GM19239 (cell line): ENCODE data around the gene PKNOX2.

ENCODE experiments used
- DNase-seq: peaks from one replicate; pipeline ENCODE4 v3.0.0; 2011; ENCODE audit warnings: low spot score; ENCODE audit not compliant: insufficient read length
- FAIRE-seq: peaks from 2 replicates; lab custom pipeline; 2011; peaks lifted over from hg19 to GRCh38; lab: Jason Lieb, UNC

The PKNOX2 gene

DNA sequence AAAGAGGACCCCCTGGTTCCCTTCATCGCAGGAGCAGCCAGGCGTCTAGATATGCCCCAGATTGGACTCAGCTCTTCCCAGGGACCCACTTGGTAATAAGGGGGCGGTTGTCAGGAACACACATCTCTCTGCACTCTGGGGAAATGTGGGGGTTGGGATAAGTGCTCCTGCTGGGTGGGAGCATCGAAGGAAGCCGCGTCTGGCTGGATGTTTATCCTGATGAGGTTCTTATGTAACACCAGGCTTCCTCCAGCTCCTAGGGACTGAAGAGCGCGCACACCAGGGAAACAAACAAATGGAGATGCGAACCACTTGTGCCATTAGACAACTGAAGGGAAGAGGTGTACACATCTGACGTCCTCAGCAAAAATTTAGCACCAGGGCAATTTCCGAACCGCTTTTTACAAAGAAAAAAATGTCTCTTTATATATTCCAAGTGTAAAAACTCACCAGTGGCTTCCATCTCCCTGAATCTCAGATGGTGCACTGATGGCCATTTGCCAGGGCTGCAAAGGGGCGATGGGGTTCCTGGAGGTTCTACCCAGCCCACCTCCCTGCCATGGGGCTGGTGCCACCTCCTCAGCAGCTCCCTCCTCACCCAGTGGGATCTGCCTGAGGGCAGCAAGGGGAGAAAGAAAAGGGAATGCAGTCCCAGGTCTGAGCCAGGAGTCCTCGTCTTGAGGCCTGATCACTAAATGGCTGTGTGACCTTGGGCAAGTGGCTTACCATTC, 89.4 kb downstream of the PKNOX2 start:
- DNase-seq (no peak), FAIRE-seq (no peak)

DNA sequence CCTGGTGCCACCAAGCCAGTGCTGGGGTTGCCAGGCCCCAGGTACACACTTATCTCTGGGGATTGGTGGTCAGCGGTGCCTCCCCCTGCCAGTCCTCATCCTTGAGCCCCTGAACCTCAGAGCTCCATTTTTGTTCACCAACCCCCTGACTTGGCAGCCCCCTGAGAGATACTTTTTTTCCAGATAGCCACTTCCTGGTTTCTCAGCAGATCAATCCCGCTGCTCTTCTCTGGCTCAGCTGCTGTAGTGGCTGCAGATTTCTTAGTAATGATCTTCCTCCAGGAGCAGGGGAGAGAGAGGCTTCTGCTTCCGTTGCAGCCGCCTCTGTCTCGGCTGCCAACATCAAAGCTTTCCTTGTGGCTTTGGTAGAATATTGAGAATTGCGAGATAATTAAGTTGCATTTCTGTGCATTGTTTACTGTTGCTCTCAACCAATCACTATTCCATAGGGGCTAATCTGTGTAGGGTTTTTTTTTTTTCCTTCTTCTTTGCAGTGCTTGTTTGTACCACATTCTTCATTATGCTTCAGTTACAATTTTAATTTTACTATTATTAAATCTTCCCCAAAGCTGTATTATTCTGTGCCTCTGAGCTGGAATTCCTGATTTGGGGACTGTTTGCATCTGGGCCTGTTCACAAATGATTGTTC, 92.1 kb downstream of the PKNOX2 start:
- DNase-seq: no peak
- no peak for FAIRE-seq

DNA sequence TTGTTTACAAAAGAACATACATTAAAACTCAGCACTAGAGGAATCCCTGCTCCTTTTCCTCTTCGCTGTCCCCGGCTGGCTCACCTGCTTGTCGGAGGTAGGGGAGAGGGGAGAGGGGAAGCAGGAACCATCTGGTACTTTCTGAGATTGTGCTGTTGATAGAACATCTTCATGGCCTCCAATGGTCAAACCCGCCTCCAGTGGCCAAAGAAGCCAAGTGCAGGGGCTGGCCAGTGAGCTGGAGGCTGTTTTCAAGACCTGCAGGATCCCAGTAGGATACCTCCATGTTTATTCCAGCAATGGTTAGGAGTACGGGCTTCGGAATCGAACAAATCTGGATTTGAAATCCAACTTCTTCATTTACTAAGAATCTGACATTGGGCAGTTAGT, 92.6 kb downstream of the PKNOX2 start:
- no peak for DNase-seq

DNA sequence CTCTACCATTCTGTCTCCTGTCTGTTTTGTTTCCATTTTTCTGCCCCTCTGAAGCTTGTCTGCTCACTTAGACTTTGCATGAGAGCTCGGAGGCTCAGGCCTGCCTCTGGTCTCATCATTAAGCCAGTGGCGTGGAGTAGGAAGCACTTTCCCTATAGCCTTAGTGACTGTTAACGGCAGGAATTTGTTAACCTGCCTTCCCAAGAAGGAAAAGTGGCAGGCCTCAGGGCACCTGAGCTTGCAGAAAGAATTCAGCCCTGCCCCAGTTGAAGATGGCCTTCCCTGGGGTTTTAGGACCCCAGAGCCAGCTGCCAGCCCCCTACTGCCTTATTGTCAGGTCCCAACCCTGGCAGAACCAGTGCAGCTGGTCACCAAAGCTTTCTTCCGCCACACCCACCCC, 93.2 kb downstream of the PKNOX2 start:
- FAIRE-seq: no peak
- no peak for DNase-seq

More for the DNA sequence above, 92.6 kb downstream of the PKNOX2 start:
- FAIRE-seq: no peak

DNA sequence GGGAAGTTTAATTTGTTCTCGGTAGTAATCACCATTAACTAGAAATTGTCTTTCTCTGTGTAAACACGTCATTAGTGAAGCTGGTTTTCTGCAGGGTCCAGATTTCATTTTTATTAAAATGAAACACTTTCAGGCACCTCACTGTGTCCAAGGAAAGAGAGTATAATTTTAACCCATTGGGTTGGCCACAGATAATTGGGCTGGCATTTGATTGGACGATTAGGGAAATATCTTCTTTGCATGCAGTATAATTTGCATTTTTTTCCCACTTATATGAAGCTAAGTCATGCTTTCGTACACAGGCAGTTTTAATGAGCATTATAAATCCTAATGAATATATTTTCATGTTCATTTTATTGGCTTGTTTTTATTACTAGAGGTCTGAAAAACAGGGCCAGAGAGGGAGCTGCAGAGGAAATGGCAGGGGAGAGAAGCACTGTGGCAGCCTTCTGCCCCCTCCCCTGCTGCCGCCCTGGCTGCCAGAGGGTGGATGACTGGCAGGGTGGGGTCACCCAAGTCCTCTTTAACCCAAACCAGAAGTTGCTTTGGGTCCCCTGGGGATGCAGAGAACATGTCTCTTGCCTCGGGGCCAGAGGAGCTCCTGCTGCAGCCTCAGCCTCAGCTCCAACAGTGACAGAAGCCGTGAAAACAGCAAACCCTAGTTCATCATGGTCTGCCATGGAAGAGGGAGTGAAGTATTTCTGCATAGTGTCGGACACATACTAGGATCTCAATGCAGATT, 93.9 kb downstream of the PKNOX2 start:
- FAIRE-seq (no peak), DNase-seq (no peak)

DNA sequence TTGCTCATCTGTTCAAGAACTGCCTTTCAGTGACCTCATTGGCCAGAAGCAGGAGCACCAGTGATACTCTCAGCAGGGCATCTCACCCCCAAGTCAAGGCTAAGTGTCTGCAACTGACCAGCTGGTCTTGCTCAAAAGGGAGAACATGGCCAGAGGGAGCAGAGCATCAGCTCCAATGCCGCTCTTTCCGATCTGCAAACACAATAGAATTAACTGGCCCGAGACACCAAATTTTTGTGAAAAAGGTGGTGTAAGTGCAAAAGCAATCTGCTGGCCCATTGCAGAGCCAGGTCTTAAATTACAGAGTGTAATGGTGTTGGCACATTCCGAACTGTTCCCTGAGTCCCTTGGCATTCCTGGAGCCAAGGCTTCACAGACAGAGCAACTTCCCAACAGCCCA, 97.0 kb downstream of the PKNOX2 start:
- FAIRE-seq (no peak), DNase-seq (no peak)

DNA sequence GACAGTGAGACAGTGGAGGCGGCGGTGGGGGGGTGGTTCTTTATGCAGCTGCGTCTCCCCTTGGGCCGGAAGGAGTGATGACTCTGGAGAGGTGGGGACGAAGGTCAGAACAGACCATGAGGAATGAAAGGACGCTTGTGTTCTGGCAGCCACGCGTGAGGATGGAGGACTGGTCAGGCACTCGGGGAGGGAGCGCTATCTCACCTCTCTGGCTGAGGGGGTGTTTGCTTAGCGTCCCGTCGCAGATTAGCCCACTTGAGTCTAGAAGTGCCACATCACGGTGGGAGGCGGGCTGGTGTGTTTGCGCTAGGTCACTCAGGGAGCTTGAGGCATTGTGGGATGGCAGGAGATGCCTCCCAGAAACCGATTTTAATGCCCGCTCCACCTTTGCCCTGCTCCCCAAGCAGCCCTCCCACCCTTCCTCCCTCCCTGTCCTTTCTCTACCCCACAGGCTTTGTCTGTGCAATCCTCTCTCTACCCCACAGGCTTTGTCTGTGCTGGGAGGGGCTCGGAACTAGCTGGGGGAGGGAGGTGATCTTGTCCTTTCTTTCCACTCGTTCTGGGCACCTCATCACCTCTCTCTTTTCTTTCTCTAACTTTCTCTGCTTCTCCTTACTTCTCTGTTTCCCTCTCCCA, 97.8 kb downstream of the PKNOX2 start:
- DNase-seq (no peak), FAIRE-seq (no peak)

DNA sequence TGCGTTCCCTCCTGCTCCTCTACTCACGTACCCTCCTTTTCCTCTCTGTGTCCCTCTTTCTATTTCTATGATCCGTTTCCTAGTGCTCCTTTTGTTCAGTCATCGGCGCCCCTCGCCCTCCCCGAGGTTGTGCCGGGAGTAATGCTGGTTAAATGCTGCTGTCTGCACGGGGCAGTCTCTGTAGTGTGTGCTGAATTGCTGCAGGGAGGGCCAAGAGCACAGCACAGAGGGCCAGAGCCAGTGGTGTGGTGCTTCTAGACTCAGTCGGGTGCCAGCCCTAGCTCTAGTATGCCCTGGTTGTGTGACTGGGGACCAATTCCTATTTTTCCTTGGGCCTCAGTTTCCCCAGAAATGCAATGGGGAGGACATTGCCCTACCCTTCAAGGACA, 98.3 kb downstream of the PKNOX2 start:
- FAIRE-seq: no peak
- DNase-seq: no peak

DNA sequence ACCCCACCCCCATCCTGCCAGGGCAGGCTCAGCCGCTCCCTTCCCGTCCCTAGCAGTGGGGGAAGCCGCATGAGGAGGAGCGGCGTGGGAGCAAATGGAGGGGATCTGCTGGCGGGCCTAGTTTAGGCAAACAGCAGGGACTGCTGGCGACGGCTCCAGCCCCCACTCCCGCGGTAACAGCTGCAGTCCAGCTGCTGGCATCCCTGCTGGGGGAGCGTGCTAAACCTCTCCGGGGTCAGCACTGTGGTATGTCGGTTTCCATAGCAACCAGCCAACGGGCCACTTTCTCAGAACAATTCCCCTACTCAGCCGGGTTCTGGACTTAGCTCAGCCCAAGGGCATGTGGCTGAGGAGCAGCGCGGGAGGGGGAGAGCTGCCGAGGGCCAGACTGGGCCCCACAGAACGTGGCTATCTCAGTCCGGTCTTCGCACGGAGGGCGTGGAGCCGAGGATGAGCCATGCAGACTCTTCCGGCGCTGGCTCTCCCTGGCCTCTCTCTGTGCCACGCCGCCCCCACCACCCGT, 98.8 kb downstream of the PKNOX2 start:
- DNase-seq (no peak), FAIRE-seq (no peak)

DNA sequence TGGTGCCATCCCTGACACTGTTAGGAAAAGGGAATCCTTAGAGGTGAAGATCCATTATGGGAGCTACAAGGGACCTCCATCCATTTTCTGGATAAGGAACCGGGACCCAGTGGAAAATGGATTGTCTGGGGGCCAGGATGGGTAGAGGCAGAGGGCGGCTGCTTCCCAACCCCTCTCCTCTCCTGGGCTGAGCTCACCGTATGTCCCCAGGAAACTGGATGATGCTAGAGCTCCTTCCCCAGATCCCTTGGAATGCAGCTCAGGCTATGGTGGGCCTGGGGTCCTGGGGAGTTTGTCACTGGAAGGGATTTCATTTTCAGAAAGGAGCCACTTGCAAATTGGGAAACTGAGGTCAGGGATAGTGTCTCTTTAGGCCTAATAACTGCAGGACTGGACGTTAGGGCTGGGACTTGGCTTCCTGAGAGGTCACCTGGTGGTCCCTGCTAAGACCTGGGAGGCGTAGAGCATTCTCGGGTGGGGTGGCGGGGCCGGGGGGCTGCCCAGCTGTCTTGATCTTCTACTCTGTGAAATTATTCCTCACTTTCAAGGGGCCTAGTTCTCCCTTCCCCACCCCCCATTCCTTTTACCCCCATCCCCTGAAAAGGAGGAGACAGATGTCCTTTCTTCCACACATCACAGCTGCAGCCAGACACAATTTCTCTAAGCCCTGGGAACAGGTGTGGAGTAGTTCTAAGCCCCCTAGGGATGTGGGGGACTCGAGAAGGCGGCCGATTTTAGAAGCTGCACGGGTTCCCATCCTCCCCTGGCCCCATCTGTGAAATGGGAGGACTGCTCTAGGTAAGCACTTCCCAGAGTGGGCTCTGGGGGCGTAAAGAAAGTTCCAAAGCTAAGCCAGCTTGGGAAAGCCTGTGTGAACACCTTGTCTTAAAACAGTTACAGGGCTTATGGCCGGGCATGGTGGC, 99.8 kb downstream of the PKNOX2 start:
- FAIRE-seq: no peak

DNA sequence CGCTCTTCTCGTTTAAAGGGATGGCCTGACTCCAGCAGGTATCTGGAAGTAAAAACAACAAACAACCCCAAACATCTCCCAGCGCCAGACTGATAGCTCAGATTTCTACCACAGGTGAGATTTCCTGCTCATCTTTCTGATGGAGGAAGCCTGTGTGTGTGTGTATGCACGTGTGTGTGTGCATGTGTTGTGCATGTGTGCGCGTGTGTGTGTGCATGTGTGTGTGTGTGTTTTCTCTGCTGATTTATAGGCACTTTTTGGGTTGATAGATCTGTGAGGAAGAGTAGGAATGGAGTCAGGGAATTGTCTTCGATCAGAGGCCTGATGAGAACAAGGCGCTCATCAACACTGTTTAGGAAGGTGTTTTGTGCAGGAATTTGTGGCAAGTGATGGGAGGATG, 103.0 kb downstream of the PKNOX2 start:
- FAIRE-seq (no peak), DNase-seq (no peak)

More for the DNA sequence above, 99.8 kb downstream of the PKNOX2 start:
- DNase-seq: no peak

DNA sequence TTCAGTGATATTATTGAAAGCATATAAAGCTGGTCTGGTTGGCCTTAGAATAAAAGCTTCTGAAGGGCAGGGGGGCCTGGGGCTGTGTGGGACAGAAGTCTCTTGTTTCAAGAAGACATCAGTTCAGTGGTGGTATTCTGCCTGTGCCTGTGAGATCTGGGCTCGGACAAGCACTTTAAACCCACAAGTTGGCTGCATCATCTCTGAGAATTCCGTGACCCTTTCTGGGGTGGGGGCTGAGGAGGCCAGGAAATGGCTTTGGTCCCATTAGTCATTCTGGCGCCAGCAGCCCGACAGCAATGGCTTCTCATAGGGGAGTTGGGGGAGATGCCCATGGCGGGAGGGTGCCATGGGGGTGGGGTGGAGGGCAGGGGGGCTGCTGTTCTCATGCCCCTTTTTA, 104.1 kb downstream of the PKNOX2 start:
- no peak for DNase-seq

DNA sequence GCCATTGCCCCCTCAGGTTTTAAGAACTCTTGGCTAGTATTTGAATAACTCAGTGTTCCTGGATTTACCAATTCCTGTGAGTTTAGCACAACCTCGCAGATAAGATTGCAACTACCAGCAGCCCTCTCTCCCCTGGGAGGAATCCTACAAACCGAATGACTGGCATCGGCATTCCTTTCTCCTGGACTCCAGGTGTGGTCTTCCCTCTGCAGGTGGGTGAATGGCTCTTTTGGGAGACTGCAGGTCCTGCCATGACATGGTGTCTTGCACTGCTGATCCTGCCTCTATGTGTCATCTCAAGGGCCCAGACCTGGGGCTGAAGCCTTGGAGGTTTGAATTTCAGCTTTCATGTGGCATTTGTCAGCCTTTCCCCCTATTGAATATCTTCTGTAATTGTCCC, 105.6 kb downstream of the PKNOX2 start:
- DNase-seq: no peak
- FAIRE-seq: no peak

More for the DNA sequence above, 104.1 kb downstream of the PKNOX2 start:
- no peak for FAIRE-seq

DNA sequence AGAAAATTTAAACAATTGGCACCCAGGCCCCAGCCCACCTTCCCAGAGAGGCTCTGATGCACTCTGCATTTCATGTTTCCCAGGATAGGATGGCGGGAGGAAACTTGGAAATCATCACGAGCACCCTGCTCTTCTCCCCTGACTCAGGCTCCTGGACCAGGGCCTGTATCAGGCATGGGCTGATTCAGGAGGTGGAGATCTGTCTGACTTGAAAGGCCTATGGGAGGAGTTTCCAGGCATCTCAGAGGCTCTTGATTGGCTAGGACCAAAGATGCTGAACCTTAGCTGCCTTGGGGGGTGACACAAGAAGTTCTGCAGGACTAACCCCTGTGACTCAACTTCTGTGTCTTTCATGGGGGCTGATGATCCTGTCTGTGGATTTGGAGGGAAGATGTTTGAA, 106.2 kb downstream of the PKNOX2 start:
- no peak for FAIRE-seq

DNA sequence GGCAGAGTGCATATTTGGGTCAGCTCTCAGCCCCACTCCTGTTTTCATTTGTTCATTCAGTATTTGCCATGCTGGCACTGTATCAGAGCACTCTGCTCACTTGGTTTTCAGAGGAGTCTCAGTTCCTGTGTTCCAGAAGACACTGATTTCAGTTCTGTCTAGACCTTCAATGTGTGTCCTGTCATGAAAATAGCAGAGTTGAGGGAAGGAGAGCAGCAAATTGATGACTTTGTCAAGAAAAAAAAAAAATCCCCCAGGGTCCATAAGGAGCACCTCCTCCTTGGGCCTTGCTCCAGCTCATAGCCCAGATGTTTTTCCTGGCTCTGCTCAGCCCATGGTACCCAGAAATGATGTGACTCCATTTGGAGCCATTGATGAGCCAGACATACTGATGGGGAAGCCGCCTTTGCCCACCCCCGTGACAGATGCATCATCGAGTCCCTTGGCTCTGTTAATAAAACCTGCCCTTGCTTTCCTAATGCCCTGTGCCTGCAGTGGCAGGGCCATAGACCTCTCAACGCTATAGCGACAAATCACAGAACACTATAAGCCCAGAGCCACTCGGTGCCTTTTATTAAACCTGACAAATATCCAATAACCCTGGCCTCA, 107.0 kb downstream of the PKNOX2 start:
- FAIRE-seq: no peak
- no peak for DNase-seq

More for the DNA sequence above, 106.2 kb downstream of the PKNOX2 start:
- no peak for DNase-seq

DNA sequence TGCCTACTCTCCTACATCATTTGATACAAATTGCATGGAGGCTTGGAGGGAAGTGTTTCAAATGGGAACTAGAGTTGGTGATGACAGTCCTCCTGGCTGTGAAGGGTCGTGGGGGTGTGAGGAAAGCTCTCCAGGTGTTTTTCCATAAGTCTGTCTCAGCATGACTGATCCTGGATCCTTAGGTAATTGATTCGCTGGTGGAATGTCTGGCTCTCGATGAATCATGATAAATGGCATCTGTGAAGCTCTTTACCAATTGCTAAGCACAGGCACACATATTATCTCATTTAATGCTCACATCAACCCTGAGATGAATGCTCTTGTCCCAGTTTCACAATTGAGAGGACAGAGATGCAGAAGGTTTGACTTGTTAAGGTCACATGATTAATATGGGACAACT, 107.5 kb downstream of the PKNOX2 start:
- FAIRE-seq: no peak
- DNase-seq: no peak

DNA sequence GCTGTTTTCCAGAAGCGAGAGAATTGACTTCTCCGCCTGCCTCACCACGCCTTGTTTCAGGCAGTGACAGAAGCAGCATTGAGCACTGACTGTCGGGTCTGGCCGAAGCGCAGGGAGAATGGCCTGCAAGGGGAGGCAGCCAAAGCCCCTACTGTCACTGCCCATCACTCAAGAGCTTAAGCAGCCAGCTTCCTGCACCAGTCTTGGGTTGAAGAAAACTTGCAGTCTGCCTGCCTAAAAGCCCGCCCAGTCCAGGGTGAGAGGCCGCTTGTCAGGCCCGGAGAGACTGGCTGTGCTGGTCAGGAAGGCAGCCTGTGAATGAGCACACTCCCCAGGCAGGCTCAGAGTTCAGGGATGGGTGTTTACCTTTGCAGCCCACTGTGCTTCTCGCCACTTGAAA, 108.3 kb downstream of the PKNOX2 start:
- FAIRE-seq: no peak

DNA sequence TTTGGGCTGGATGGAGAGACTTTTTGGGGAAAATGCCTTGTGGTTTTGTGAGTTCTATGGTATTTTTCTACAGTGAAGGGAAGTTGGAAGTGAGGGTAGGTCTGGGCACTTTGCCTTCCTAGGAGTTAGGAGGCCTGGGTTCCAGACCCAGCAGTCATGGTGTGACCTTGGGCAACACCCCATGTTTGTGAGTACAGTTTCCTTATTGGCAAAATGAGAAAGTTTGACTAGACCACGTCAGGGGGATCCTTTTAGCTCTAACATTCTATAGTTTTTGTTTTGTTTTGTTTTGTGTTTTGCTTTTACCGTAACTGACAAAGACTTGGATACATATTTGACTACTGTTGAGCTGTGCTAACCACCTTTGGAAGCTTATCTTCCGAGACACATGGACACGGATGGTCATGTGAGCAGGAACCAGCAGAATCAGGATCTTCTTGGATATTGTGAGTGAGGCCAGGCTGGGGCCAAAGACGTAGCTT, 109.0 kb downstream of the PKNOX2 start:
- DNase-seq (no peak), FAIRE-seq (no peak)

More for the DNA sequence above, 108.3 kb downstream of the PKNOX2 start:
- no peak for DNase-seq

DNA sequence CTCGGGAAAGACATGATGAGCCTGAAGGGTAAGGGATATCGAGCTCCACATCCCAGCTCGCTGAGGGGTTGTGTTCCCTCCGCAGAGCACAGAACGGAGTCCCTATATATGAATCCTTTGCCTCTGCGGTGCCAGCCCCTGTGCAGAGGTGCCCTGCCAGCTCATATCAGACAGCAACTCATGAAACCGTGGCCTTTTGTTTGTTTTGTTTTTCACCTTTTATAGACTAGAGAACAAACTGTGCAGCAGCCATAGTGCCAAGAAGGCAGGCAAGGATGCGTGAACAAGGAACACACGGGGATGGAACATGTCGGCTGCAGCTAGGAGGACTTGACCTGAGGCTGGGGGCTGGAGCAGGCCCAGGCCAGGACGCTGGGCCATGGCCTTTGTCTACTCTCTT, 109.8 kb downstream of the PKNOX2 start:
- FAIRE-seq (no peak), DNase-seq (no peak)
